DMS79 treated with DMSO at 0.1 percent for 48 hours (cell line): ENCODE measurements around the gene MAML3.
A peak's percentile ranks its signal among the peaks of the same experiment; 100 is the strongest.

Source experiments
- DNase-seq: peaks from one replicate; lab custom pipeline; 2025; lab: John Stamatoyannopoulos, UW

The MAML3 gene

DNA sequence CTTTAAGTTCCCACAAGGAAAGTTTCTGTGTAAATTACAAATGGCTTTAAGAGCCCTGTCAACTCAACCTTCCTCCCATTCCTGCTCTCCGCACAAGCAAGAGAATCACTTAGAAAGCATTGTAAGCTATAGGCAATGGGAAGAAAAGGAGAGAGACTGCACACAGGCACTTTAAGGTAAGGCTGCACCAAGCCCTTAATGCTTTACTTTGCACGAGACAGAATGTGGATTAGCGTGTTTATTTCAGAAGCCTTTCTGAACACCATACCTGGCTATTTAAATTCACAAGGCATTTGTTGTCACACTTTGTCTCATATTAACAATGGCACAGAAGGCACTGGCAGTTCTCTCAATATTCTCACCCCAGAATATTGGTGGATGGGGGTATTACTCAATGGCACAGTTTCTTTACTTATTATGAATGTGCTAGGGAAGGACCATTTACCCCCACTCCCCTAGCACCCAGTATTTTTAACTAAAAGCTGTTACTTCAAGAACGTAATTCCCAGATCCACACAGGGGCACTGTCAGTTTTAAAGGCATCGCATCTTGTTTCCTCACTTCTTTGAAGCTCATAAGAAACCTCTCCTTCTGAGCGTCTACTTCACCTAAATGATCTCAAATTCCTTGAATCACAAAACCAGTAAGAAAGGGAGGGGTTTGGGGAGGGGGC lies 150.0 kb downstream of the MAML3 start:
- peak; percentile 49 for DNase-seq

DNA sequence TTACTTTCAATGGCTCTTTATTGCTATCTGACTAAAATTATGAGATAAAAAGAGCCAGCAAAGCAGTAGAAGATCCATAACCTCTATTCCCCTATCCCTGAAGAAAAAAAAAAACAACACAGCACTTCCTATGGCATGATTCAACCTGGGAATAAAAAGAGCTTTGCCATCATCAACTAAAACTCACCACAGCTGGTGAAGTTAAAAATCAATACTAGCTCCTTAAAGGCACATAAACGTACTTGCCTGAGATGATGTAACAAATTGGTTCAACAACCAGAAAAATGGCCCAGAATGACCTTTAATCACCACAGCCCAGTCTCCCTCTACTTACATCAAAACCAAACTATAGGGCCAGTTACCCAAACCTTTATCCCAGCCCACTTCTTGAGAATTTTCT lies 153.8 kb downstream of the MAML3 start:
- DNase-seq: no peak

DNA sequence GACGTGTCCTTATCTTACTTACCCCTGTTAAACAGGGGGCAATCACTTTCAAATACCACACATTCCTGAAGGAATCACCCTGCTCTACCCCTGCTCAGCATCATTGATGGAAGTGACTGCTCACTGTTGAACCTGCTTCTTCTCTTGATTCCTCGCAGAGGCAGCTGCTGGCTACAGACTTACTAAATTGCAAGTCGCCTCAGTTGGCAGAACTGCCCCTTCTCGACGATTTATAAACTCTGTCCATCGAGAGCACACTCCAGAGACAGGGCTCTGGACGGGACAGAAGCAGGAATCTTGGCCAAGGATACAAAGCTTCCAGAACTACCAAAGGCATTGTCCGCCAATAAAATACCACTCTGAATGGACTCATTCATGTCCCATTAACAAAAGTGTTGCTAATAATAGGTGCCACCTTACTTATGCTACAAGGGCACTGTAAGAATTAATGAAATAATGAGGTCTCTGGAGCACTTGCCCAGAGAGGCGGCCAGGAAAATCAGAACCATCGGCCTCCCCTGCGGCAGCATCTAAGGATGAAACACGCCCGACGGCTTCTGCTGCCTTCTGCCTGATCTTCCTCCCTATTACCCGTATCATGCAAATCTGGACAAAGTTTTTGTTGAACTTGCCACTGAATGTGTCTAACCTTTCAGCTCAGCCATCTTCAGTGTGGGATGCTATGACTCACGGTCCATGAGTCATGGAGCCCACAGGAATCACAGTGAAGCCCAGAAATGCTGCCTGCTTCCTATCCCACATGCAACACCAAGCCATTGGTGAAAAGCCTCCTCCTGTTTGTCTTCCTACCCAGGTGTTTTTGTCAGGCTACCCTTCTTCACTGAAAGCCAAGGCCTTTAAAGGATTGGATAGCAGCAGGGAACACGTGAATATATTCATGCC lies 164.9 kb downstream of the MAML3 start:
- DNase-seq: no peak

DNA sequence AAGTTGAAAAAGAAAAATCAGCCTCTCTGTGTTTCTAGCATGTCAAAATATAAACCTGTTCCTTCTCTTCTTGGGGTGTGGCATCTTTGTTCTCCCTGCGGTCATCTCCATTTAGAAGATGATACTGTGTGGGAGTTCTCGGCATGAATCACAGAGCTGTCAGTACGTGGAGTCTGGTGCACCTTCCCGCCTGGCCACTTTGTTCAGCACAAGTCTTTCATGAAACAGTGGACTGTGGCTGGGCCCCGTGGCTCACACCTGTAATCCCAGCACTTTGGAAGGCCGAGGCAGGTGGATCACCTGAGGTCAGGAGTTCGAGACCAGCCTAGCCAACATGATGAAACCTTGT lies 166.5 kb downstream of the MAML3 start:
- DNase-seq: no peak

DNA sequence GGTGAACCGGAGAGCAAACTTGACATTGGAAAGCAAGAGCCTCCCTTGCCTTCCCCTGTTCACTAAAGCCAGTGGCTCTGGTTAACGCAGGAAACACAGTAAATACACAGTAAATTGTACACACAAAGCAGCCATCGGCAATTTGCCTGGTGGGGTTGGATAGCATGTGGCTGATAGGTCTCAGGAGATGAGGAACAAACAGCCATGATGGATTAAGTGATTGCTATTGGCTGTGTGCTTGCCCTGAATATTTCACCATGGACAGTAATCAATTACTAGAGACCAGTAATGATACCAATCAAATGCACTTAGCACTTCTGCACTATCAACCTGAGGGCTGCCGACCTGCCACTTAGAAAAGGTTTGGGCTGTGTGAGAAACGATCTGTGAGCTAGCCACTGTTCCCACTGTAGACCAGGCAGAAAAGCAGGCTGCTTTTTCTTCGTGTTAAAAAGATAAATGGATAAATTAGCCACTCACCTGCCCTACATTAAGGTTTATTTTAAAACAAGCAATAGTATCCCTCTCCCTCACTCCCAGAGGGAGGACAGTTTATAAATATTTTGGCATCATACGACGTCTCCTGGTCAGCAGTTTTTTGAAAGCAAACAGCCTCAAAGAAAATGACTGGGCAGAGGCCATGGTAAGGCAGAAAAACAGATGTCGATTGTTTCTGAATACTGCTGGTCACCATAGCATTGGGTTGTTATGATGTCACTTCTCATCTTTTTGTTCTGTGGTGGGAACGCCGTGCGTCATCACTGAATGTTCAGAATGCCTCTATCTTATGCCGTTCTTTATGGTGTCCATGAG lies 167.1 kb downstream of the MAML3 start:
- no peak for DNase-seq

DNA sequence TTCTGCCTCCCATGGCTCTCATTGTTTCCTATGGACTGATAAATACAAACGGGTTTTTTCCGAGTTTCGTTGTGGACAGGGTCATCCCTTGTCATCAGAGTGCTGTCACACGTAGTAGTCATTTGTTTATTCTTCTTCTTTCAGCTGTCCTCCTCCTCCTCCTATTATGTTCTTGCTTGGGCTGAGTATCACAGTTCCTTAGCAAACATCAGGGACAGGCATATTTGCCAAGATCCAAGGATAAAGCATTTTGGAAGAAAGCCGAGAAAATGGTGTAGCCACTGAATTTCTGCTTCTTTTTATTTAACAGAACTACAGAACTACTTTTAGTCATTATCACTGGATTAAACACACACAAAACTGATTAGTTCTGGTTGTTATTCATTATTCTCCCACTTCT lies 167.9 kb downstream of the MAML3 start:
- no peak for DNase-seq

DNA sequence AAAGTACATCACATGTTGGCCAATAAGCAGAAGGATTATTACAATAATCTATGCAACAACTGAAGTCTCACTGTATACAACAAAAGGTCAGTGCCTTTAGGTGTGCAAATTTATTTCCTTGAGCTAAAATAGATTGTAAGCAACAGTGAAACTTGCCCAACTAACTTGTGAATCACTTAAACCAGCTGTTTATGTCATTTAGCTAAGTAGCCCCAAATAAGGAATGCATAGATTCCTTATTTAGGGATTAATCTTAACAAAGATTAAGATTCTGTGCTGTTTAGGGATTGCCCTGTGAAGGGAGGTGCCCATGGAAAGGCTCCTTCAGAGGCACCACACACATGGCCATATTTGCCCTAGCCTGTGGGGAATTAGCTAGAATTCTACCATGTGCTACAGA lies 168.6 kb downstream of the MAML3 start:
- no peak for DNase-seq

DNA sequence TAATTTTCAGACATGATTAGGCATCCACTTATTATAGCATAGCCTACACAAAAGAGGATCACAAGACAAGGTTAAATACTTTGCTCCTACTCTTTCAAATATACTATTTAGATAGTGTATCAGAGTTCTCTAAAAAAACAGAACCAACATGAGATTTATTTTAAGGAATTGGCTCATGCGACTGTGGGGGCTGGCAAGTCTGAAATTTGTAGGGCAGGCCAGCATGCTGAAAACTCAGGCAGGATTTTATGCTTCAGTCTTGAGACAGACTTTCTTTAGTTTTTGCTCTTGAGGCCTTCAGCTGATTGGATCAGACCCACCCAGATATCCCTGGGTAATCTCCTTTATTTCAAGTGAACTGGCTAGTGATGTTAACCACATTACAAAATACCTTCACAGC lies 169.5 kb downstream of the MAML3 start:
- no peak for DNase-seq

DNA sequence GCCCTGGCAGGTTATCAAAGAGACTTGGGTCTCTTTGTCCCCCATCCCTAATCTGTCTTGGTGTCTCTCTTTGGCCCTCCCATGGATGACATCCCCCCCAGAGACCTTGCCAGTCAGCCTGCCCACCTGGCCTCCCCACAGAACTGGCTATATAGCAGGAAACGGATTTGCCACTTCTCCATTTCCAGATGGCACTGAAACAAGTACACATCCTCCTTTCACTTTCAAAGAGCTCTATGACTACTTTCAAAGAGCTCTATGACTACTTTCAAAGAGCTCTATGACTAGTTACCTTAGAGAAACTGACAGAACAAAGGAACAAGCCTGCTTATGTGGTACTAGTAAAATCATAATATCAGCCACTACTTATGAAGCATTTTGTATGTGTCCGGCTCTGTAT lies 175.3 kb downstream of the MAML3 start:
- peak; percentile 63 for DNase-seq

DNA sequence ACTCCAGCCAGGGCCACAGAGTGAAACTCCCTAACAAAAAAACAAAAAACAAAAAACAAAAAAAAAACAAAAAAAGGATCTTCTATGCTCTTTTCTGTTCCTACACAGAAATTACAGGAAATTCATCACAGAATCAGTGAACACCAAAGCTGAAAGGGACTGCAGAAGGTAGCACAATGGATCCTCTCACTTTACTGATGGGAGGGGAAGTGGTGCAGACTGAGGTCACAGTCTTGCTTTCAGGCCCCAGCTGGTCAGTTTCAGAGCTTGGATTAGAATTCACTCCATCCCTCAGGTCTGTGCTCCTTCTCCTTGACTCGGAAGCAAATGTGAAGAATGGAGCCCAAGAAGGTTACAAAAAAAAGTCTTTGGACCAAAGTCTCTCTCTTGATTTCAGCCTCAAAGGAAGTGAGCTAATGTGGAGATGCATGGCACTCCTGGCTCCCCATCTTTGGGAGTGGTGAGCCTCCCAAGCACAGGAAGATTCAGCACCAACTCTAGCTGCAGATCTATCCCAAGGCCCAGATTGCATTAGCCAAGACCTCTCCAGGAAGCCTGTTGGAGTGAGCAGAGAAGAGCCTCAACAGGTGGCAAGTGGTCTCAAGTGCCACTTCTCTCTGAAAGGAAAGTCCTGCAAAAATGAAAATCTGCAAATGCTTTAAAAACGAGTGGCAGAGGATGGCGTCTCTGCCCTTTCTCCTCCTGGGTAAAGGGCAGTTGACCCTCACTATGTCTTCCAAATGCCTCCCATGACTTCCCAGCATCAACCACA lies 176.0 kb downstream of the MAML3 start:
- DNase-seq: peak; percentile 76

DNA sequence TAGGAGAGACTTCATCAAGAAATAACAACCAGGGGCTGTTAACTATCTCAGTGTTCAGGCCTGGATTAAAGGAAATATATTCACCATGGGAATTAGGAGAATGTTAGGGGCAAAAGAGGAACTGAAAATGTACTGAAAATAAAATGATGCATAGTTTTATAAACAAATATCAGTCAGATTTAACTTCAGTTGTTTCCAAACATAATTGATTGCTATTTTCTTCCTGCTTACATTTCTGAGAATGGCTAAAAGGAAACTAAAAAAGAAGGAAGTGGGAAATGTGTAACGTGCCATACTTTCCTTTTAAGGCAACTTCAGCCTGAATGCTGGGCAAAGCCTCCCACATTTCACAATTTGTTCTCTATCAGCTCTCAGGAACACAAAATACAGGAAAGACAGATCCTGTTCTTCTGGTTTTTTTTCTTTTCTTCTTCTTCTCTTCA lies 178.1 kb downstream of the MAML3 start:
- no peak for DNase-seq

DNA sequence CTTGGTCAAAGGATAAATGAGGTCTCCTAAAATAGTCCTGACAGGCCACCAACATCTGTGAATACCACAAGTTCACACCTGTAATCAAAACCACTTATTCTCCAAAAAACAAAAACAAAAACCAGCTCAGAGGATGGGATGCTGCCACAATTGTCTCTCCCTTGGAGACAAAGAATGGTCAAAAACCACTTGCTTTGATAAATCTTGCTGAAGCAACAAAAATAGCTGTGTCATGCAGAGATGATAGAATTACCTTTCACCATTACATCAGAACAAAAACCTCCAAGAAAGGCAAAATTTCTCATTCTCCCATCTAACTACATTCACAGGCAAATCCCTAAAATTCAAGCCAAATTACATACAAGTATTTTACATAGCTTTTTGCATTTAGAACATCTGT lies 180.4 kb downstream of the MAML3 start:
- DNase-seq: no peak

DNA sequence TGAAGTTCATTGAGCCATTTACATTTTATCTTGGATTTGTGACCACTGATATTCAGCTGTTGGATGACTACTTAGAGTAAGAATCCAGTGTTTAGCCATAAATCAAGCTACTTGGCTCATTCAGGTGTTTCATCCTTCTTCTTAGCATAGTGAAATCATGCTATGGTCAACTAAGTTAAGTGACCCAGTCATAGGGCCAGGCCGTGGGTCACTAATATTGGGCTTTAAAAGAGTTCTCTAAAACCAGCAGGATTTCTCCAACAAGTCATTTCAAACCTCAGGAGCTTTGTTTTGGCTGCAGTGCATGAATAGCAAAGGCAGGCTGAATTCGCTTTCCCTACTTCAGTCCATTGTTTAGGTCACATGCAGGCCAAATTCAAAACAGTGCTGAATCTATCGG lies 181.0 kb downstream of the MAML3 start:
- no peak for DNase-seq

DNA sequence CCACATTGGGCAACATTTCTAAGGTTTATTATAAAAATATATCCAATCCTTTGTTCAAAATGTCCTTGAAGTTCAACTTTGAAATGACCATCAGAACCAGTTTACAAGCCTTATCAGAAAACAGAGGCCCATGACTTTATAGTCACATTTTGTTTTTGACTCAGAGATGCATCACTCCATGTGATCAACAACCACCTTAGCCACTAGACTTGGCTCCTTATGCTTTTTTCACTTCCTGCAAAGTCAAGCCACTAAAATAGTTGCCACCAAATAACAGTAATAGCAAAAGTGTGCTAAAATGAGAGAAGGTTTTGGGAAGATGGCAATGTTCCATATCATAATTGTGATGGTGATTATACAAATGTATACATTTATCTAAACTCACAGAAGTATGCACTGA lies 181.7 kb downstream of the MAML3 start:
- DNase-seq: no peak

DNA sequence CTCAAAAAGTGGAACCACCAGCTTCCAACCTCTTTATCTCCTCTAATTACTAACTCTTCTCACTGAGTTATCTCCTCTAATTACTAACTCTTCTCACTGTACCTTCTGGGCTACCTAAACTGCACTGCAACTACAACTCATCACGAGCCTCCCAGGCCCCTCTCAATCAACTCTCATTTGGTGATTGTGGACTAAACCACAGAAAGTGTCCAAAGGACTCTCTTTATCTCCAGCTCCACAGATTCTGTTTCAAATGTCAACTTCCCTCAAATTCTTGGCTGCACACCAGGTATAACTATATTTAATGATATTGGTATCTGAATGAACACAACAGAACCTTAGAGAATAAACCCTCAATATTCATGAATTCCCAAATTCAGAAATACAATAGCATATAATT lies 182.9 kb downstream of the MAML3 start:
- no peak for DNase-seq

DNA sequence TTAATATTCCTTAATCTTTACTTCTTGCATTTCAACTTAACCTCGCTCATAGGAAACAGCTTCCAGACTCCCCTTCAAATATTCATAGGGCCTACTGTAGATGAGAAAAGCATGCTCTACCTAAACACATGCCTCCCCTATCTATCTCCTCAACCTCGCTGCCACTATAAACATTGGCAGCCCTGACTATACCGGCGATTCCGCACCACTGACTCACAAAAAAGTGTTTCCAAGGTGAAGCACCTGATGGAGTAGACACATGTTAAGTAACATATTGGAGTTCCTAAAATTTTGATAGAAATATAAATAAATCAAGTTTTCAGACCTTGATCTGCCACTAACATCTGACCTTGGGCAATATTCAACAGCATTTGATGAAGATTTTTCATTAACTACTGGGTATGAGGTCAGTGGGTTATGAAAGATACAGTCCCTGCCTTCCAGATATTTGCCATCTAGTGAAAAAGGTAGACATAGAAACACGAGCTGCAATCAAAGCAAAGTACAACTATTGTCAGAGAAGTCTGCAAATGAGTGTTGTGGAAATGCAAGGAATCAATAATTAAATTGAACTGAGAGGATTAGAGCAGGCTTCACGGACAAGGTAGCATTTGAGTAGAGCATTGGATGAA lies 184.2 kb downstream of the MAML3 start:
- no peak for DNase-seq

DNA sequence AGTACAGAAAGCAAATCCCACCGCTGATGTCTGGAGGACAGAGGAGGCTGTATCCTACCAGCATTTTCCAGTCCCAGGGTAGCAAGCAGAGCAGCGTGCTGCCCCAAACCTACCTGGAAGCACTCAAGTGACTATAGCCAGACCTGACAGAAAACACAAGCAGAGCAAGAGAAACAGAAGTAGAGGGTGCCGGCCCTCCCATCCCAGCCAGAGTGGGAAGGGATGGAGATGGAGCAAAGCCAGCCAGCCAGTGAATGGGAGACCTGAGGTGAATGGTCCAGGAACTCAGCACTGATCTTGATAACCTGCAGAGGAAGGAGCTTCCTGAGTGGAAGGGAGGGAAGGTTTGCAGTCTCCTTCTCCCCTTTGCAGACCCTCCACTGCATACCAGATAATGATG lies 185.2 kb downstream of the MAML3 start:
- DNase-seq: peak; percentile 8

DNA sequence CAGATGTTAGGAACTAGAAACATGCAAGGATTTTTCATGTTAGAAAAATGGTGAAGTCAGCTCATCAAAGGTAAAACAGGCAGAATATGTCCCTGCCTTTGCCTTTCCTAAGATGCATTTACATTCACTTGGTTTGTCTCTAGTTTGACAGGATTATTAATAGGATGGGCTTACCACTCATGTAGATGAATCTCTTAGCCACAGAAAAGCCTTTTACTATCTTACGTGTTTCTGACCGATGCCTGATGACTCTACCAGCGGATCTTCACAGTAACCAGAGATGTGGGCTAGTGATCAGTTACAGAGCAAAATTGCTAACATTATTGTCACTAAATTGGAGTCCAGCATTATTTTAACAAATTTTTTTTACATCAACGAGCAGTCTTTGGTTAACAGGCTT lies 187.6 kb downstream of the MAML3 start:
- peak; percentile 48 for DNase-seq

DNA sequence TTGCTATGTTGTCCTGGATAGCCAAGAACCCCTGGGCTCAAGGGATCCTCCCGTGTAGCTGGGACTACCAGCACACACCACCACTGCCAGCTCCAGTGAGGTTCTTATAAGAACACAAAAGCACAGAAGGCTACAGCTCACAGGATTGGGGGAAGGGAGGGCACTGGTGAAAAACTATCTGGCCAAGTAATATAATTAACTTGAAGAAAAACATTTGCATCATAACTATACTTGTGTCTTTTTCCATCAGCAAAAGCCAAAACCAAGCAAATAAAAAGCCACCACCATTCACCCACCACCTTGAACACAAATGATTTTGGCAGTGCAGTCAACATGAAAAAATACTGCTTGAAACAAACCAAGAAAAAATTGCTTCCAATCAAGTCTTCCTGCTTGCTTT lies 188.2 kb downstream of the MAML3 start:
- DNase-seq: no peak

DNA sequence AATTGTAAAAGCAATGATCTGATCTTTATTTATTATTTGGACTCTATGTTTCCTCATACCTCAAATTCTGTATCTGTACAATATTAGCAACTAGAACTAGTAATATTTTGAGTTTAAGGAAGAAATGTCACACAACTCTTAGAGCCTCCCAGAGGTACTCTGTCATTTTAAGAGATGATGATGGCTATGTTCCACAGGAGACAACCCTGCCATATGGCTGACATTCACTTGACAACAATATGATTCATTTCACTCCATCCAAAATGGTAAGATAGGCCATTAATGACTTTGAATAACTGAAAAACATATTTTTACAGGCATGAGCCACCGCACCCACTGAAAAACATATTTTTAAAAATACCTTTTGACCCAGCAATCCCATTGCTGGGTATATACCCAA lies 190.3 kb downstream of the MAML3 start:
- DNase-seq: no peak

DNA sequence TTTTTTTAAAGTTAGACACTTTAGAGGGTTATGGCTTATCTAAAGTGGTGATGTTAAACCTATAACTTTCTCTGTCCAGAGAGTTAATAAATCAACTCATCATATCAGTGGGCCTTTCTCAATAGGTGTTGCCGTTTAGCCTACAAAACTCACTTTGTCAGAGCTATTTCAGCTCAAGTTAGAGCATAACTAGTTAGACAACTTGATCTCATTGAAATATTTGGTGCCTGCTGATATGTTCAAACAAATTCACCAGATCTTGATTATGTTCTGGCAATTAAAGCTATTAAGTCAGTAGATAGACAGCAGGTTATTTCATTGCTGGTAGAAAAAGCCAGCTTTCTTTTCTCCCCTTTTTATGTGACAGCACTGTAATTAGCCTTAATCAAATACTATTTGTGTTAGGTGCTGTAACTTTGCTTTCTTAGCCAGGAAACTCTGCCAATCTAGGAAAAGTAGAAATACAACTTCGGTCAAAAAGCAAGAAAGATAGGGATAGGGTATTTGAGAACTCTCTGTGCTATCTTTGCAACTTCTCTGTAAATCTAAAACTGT lies 191.8 kb downstream of the MAML3 start:
- no peak for DNase-seq
